Amygdala (tissue), 56 donors: ENCODE results near the gene KIRREL3.

Experiments used
- DNase-seq, 56 donors: peaks; one replicate each; lab custom pipeline; 2025; lab: John Stamatoyannopoulos, UW

The KIRREL3 gene

DNA sequence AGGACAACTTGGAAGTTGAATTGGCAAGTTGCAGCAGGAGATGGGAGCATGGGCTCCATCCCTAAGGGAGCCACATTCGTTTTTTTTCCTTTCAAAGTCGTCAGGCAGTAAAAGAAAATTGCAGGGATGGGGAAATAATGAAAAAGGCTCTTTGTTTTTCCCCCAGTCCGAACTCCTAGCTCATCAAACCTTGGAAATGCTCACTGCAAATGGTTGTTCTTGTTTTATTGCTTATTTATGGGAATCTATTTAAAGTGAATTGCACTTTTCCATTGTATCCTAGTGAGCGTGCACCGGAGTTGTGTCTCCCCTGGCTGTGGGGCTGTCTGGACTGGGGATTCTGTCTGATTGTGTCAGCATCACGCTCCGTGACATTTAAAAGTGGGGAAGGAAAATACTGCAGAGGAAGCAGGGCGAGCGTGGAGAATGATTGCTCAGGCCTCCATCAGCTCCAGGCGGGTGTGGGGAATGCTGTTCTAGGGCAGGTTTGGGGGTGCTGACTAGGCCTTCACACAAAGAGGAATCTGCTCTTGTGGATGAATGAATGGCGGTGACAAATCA, 306.4 kb downstream of the KIRREL3 start:
- DNase-seq, result no peak

DNA sequence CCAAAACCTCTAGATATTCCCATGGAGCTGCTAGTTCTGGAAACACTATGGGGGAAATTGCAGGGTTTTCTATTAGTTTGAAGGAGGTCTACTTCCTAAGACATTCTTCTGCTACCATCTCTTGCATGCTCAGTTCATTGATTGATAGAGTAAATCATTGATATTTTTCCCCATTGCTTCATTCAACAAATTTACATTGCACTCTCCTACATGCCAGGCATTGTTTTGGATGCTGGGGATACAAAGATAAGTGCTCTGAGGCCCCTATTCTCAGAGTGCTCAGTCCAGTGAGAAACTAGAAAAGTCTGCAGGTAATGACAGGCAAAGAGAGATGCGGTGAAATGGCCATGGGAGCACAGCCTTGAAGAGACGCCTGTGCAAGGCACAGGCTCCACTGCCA, 313.1 kb downstream of the KIRREL3 start:
- DNase-seq, result no peak

DNA sequence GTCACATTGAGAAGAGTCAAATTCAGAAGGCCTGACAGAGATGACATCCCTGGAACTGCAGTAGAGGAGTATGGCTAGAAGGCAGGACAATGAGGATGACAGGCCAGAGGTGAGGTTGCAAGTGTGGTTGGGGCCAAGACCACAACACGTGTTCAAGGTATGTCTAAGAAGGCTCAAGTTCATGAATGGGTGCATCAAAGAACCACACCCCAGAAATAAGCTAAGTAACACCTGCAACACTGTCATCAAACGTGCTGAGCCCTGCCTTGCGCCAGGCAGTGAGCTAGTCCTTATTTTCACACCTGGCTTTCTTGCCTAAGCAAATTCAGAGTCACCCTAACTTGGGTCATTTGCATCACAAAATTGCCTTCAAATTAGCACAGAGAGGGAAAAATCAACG, 313.6 kb downstream of the KIRREL3 start:
- DNase-seq, result no peak

DNA sequence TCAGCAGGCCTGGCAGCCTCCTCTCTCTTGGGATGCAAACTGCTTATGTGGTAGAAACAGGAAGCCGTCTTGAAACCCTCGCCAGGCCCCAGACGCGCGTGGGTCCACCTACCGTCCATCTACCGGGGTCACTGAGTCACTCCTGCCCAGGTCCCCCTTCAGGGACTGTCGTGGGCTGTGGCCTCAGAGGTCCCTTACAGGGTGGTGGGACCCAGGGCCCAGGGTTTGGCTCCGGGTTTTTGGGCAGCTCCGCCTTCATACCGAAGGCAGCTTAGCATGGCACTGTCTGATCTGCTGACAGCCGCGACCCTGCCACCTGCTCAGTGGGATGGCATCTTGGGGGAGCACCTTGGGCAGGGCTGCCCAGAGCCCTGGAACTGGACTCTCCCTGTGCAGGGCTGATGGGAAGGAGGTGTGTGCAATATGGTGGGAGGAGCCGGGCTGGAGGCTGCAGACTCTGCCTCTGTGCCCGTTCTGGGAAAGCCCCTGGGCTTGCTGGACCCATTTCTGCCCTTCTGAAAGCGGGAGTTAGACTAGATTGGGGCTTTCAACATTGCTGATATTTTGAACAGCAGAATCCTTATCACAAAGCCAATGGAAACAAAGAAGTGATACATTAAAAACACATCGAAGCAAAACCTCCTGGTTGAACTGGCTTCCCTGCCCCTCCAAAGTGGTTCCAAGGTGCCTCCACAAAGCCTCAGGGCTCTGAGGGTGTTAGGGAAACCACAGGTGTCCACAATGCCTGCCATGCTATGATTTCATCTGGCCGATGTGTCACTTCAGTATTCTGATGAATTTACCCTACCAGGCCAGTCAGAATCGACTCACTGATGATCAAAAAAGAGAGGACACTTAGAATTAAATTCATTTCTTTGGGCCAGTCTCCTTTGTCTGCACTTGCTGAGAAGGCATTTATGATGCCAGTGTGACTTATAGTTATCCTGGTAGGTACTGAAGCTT, 316.5 kb downstream of the KIRREL3 start:
- DNase-seq, result no peak

DNA sequence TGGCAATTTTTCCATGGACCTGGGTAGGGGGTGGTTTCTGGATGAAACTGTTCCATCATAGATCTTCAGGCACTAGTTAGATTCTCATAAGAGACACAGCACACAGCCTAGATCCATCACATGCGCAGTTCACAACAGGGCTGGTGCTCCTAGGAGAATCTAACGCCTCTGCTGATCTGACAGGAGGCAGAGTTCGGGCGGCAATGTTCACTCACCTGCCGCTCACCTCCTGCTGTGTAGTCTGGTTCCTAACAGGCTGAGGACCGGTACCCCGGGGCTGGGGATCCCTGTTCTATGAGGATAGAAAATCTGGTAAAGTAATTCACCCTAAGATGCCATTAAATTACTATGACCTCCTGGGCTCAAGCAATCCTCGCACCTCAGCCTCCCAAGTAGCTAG, 318.0 kb downstream of the KIRREL3 start:
- no peak for DNase-seq

DNA sequence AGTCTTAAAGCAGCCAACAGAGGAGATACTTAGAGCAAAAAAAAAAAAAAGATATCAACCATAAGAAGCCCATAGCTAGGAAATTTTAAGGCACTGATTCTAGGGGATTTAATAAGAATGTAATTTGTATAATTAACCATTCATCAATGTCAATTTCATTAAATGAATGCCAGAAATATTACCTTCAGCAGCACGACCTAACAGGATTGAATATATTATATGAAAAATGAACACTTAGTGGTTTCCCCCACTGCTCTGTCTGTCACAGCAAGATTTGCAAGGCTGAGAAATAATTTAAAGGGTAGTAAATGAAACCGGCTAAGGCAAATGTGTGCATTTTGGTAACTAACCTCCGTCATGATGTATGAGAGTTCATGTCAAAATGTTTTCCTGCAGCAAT, 319.9 kb downstream of the KIRREL3 start:
- no peak for DNase-seq

DNA sequence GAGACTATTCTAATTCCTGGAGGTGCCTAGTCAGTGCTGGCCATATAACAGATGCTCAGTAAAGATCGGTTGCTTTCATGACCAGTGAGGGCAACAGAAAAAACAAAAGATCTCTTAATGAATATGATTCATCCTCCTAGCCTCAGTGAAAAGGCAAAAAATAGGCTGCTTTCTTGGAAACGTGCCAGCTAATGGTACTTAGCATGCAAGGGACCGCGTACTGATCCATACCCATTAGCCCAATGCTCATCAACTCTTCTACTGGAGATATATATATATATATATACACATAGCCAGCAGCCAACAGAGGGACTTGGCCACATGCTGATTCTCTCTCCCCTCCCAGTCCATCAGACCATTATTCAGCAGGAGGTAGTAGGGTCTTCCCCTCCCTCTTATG, 320.4 kb downstream of the KIRREL3 start:
- DNase-seq, result peak in 3 of 56 donors; percentile 45 to 72 (median 50)

DNA sequence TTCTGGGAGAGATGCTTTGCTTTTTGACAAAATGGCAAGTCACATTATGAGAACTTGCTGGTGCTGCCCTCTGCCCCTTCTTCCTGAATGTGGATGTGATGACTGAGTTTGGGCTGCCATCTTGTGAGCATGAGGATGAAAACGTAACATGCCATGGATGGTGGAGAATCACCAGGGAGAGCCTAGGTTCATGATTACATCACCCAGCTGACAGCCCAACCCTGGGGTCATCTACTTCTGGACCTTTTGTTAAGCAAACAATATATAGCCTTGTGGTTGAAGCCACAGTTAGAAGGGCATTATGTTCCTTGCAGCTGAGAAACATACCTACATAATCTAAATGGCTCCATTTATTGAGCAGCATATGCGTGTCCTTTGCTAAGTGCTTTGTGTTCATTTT, 321.5 kb downstream of the KIRREL3 start:
- DNase-seq, result no peak

DNA sequence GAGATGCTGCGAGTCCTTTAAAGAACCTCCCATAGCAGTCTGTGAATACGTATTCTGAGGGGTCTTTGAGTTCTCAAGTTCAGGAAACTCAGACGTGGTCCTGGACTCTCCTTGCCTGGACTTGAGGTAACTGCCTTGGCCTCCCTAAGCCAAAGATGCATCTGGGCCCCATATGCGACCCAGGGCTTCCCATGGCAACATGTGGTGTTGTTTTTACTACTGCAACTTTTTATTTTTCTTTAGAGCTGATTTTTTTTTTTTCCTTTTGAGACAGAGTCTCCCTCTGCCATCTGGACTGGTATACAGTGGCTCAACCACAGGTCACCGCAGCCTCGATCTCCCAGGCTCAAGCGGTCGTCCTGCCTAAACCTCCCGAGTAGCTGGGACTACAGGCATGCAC, 324.0 kb downstream of the KIRREL3 start:
- DNase-seq, result no peak

DNA sequence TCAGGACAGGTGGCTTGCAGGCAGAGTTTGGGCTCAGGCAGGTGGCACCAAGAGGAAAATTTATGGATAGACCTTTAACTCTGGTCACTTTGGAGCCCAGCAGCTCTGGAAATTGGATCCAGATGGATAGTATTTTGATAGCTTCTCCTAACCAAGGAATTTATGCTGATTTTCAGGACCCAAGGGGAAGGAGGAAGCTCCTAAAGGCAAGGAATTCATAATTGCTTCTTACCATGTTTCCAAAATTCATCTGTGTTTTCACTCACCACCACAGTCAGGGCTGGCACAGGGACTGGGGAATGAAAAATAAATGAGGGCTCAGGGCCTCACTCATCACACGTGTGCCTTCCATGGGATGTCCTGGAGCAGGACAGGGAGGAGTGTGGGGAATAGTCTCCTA, 327.3 kb downstream of the KIRREL3 start:
- no peak for DNase-seq

DNA sequence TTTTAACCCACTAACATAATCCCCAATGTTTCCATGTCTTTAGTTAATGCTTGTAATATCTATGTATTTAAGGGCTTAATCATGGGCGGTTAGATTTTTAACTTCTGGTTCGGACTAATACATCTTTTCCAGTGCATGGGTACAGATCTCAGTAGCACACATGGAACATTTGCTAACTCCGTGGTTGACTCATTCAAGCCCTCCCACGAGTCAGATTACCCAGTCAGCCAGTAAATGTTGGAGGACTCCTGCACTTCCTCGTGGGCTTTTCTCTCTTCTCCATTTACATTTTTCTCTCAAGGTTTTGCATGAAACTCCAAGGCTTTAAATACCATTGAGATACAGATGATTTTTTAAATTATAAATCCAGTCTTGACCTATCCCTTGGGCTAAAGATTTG, 331.2 kb downstream of the KIRREL3 start:
- peak in 2 of 56 donors; percentile 12 to 15 for DNase-seq

DNA sequence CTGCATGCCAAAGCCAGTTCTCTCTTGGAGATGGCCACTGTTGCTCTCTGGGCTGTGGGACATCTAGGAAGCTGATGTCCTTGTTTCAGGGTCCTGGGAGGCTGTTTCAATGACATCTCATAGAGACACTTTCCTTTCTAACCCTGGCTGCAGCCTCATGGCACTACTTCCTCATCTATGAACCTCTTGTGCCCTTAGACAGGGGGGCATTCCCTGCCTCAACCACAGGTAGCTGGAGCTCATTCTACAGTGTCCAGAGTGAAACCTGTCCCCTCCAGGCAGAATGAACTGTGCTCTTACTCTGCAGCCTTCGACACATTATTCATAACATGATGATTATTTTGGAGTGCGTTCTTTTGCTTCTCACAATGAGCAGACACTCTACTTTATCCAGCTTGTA, 335.9 kb downstream of the KIRREL3 start:
- DNase-seq, result no peak

DNA sequence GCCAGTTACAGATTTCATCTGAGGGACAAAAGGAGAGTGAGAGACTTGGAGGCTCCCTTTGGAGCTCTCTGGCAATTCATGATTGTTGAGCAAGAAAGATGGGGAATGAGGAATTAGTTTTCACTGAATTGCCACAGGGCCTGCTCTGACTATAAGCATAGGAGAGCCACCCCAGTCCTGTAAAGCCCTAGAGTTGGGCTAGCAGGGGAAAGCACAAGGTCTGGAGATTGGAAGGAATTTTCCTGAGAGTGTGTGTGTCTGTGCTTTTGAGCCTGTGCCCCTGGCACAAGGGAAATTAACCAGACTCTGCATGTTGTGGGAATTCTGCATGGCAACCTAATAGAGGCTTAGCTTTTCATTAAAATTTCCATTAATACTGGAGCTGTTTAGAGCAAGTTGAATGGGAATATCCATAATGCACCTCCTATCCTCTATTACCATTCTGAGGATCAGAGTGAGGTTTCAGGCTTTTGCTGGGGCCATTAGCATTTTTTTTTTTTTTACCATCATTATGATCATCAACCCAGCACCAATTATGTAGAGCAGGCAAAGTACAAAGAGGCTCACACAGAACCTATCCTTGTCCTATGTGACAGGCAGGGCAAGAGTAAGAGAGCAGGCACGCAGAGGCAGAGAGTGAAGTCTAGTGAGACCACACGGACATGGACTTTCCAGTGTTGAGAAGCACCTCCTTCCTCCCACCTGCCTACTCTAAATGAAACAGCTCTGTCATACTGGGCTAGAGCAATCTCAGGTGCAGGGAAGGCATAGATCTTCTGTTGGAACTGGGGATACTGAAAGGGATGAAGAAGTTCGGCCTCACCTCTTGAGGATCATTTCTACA, 336.6 kb downstream of the KIRREL3 start:
- DNase-seq, result no peak

DNA sequence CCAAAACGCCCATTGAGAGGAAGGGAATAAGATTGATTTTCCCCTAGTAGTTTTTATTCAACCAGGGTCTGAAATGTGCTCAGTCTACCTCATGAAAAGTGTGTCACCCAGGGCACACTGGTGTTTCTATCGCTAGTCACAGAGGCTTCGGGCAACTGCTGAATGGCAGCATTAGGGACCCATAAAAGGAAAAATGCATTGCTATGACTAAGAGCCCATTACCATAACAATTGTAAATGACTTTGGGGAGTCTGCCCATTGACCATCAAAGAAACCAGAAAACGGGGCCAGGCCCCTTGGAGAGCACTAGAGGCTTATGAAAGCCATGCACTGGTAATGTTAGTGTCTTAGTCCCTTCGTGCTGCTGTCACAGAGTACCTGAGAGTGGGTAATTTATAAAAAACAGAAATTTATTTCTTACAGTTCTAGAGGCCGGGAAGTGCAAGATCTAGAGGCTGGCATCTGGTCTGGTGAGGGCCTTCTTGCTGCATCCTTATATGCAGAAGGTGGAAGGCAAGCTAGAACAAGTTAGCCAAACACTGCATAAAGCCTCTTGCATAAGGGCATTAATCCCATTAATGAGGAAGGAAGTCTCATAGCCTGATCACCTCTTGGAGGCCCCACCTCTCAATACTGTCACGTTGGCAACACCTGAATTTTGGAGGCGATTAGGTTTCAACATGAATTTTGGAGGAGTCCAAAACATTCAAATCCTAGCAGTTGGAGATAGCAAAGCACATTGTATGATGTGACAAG, 338.4 kb downstream of the KIRREL3 start:
- DNase-seq, result no peak

DNA sequence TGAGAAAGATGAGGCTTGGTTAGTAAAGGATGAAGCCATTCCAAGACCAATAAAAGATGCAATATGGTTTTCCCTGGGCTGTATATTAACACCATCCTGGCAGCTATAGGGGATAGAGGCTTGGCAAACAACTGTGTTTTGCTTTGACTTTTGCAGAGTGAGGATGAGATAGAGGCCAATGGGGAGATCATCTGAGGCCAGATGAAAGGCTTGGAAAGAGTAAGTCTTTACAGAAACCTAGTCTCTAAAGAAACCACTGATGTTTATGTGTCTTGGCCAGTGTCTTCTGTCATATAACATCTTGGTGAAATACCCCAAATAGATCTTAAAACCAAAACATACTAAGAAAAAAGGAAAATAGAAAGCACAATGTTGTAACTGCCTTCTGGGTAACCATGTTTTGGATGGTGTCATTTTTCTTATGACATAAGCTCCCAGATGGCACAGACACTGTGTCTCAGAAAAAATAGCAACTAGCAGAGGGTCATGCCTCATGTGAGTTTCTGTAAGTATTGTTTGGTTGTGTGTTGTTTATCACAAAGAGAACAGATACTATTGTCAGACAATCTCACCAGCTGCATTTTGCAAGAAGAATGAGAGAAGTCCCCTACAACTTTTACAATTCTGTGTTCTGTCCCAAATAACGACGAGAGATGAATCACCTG, 339.7 kb downstream of the KIRREL3 start:
- DNase-seq, result peak in 2 of 56 donors; percentile 35 to 52

DNA sequence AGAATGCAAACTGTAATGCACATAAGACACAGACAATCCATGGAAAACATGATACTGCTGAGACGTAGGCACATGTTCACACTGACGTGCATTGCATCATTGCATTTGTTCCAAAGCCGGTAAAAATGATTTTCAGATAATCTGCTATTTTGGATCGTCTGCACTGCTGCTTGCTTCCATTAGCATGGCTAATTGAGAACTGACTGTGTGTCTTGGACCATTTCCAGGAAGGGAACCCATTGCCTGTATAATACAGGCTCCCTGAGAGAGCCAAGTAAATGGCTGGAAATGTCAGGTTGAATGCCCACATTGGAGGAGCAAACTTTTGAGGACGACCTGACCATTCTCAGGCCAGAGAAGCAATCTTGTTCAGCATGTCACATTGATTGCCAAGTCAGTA, 340.2 kb downstream of the KIRREL3 start:
- DNase-seq, result peak in 1 of 56 donors; percentile 30

DNA sequence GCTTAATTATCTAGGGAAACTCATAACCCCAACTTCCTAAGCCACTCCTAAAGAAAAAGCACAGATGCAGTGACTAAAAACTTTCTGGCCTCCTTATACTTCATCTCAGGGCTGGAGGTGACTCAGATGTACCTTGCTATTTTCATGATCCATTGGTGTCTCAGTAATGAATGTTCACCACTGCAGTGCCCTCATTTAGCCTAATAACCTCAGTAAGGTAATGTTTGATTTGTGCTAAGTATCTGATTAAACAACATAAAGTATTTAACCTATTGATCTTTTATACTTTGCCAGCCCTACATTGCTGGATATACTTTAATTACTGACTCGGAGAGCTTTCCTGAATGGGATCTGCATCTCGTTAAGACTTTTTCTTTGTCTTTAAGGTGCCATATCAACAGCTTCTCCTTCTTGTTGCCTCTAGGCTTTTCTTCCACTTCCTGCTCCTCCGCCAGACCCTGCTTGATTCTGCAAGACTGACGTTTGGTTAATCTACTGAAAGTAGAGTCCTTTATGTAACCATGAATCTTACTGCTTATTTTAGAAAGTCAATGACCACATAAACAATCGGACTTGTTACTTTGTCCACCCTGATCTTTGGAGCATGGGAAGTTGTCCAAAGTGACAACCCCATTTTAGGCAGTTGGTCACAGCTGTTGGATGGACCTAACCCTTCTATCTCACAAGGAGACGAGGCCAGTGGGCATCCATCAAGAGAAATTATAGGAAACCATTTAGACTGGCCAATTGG, 342.1 kb downstream of the KIRREL3 start:
- DNase-seq, result no peak

DNA sequence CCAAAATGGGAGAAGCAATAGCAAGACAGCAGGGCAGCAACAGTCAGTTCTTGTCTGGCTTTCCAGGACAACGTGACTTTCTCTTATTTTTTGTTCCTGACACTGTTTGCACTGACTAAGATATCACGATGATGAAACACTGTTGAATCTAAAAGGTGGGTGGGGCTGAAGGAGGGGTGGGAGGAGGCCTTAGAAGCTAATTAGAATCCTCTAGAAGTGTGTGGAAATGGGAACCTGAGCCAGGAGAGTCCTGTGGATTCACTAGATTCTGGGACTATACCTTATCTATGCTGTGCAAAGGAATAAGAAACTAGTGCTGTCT, 344.8 kb downstream of the KIRREL3 start:
- DNase-seq, result peak in 1 of 56 donors; percentile 32
